Subcutaneous adipose tissue (tissue), 4 donors: ENCODE measurements around the gene BANF2. TPM values are rescaled to one million over a fixed set of nuclear protein-coding genes. Genes with fewer than 3 reads are reported as not detected.

Experiments
- CTCF ChIP-seq: fragments of 450-650 bp; IDR thresholded peaks from one replicate; pipeline ENCODE4 v1.5.1; 2016; ENCODE audit warnings: low read depth, mild to moderate bottlenecking, control low read depth, antibody characterized with exemption, moderate library complexity
- total RNA-seq, 4 donors: library from RNA; depleted of rRNA; stranded (reverse); fragments of >200 nt; gene quantifications; one replicate each; pipeline ENCODE4 v1.1.0, GENCODE V29; 2016

The BANF2 gene
- total RNA-seq, 4 donors from 2014 or later = not detected

DNA sequence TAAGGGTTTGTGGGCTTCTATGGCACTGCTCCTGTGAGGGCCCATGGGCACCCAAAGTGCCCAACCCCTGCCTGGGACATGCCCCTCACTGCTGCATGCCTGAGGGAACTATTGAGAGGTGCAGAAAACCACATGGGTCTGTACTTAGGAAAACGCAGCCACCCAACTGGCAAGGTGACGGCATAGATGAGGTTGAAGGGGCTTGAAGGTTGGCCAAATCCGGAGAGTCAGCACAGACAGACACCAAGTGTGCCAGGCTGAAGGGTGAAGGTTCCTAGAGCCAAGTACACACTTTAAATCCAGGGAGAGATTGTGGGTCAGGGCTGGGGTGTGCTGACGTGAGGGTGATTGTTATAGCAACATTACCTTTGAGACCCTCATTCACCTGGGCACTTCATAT, 6.2 kb downstream of the BANF2 start:
- TF ChIP-seq CTCF = no peak

GRCh38 chr20:17706632-17707031, 6.9 kb downstream of the BANF2 start:
- TF ChIP-seq CTCF = no peak

DNA sequence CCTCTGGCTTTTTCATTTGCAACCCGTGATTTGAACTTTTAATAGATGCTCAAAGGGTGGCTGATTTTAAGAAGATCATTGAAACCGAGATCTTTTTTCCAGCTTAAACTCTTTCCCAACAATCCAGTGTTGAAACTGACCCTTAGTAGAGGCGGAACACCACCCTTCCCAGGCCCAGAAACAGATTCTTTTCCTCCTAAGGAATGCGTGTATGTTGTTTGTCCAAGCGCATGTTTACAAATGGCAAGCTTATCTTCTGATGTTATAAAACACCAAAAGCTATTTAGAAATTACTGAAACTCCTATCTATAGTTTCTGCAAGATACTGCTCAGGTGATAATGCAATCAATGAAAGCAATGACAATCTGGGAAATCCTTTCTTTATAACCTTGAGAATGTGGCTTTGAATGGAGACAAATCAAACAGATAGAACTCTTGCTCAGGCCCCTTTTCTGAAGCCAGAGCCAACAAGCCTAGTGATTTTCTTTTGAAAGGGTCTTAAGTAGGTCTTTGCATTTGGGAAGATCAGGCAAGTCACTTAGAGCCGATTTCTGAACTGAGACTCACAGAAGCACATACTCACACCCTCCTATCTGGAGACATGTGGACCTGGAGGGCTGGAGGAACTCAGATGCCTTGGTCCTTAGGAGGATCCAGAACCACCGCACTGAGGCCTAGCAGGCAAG, 9.1 kb downstream of the BANF2 start:
- TF ChIP-seq CTCF = no peak

- no peak for TF ChIP-seq CTCF
These were observed 9.9 kb downstream of the BANF2 start for GRCh38 chr20:17709361-17710293.

DNA sequence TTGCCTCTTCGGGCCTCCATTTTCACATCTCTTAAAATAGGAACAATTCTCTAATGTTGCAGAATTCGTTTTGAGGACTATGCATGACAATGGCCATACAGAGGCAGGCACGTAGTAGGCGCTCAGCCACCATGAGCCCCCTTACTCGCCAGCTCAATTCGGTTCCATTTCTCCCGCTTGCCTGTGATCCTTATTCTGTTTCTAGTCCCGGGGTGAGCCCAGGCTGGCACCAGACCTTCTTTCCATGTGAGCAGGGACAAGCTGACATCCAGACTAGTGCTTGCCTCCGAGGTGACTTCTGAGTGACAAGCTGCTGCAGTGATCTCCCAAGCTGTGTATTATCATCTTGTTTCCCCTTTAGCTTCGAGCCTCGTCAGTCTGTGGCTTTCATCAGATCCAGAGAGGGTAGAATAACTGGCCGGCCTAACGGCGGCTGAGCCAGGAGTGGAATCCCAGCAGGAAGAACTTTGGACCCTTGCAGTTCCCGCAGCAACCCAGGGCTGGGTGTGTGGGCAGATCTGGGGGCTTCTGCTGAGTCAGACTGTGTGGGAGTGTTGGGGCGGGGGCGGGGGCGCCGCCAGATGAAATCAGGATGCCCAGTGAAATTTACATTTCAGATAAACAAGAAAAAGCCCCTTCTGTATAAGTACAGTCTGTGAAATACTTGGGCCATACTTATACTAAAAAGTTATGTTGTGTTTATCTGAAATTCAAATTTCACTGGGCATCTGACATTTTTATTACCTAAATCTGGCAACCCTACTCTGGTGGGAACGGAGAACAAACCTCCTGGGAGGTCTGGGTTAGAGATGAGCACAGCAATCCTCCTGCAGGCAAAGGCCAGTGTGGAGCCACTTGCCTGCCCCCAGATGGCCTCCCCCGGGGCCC, 10.9 kb downstream of the BANF2 start:
- no peak for TF ChIP-seq CTCF

DNA sequence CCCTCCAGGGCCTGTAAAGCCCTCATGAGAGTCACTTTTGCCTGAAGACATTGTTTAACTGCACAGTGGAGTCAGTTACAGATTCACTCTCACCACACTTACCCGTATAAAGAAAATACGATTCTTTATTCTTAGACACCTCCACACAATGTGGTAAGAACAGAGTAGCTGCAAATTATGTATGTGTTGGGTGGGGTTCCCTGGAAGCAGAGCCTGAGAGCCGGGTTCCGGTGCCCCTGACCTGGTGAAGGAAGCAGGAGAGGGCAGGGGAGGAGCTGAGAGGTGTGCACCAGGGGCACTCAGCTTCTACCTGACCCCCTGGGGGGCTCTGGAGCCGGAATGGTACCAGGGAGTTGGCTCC, 11.5 kb downstream of the BANF2 start:
- no peak for TF ChIP-seq CTCF
